ENCODE data around the gene RPTOR. TPM values are rescaled to one million over a fixed set of nuclear protein-coding genes. Genes with fewer than 3 reads are reported as not detected.

The RPTOR gene
- total and polyA plus RNA-seq, 12 donors, result 7.9 to 30.3 (median 25.6) TPM

- Histone ChIP-seq H3K27me3 (no peaks in the 10 kb centered on the region), H3K36me3 (peaks cover 0 to 30% (median 6%) of the 10 kb centered on the region in 9 donors), H3K4me3 (no peak overlapping the region), H3K4me1 (peaks cover 14 to 29% (median 22%) of the 10 kb centered on the region in 9 donors), H3K27ac (peak overlapping the region in 1 of 10 donors; percentile 93), H3K9me3 (no peaks in the 10 kb centered on the region)
- WGBS, 2 donors, result 85 to 91% methylated on average over 21 of the region's 21 CpGs
- TF ChIP-seq CTCF (IDR thresholded peaks at IDR 0.05), result no peak
- DNase-seq (no peak), ATAC-seq (no peak)
- intact Hi-C loops (cut with DNase I), result loop anchor here in 1 of 10 donors (5.0 kb wide), 1 partner anchor 524 kb away; no protein-coding TSS in a partner anchor
Measured at GRCh38 chr17:80961541-80962330, 417.1 kb downstream of the RPTOR start.

GRCh38 chr17:80962356-80963329, 418.0 kb downstream of the RPTOR start:
- no peaks in the 10 kb centered on the region for H3K27me3 ChIP-seq
- peaks cover 0 to 30% (median 6%) of the 10 kb centered on the region in 9 donors for H3K36me3 ChIP-seq
- 94% methylated on average over 41 of the region's 41 CpGs for WGBS, 2 donors
- TF ChIP-seq CTCF (IDR thresholded peaks at IDR 0.05), result no peak
- ATAC-seq (no peak), DNase-seq (no peak)
- H3K4me3 ChIP-seq, result no peak overlapping the region
- no peak overlapping the region for H3K27ac ChIP-seq
- intact Hi-C loops (cut with DNase I), result loop anchor here in 1 of 10 donors (5.0 kb wide), 1 partner anchor 525 kb away; no protein-coding TSS in a partner anchor
- H3K4me1 ChIP-seq, result peaks cover 14 to 29% (median 22%) of the 10 kb centered on the region in 9 donors
- H3K9me3 ChIP-seq, result no peaks in the 10 kb centered on the region

GRCh38 chr17:80963812-80964543, 419.3 kb downstream of the RPTOR start:
- intact Hi-C loops (cut with DNase I), result loop anchor here in 1 of 10 donors (5.0 kb wide), 1 partner anchor 527 kb away; no protein-coding TSS in a partner anchor
- no peak for ATAC-seq
- H3K4me3 ChIP-seq, result no peak overlapping the region
- H3K27me3 ChIP-seq, result no peaks in the 10 kb centered on the region
- TF ChIP-seq CTCF (IDR thresholded peaks at IDR 0.05), result no peak
- H3K9me3 ChIP-seq, result no peaks in the 10 kb centered on the region
- DNase-seq, result no peak
- H3K4me1 ChIP-seq, result peaks cover 12 to 29% (median 24%) of the 10 kb centered on the region in 9 donors
- no peak overlapping the region for H3K27ac ChIP-seq
- H3K36me3 ChIP-seq, result peaks cover 0 to 30% (median 6%) of the 10 kb centered on the region in 9 donors
- 91 to 93% methylated on average over 49 of the region's 49 CpGs for WGBS, 2 donors
